WTC11 (cell line): ENCODE measurements around the gene NAV2.

Experiments
- CREB1 ChIP-seq: sonication (generic); formaldehyde crosslinking; IDR thresholded peaks from 2 replicates; pipeline ENCODE4 v1.8.0; 2023; ENCODE audit warnings: mild to moderate bottlenecking, missing genetic modification reagents
- CTCF ChIP-seq: fragments of 200-600 bp; IDR thresholded peaks from 2 replicates; pipeline ENCODE4 v1.8.0; 2022; ENCODE audit warnings: antibody characterized with exemption
- ETV6 ChIP-seq: sonication (generic); formaldehyde crosslinking; IDR thresholded peaks from 2 replicates; pipeline ENCODE4 v1.8.1; 2022; ENCODE audit warnings: mild to moderate bottlenecking, missing genetic modification reagents
- JAZF1 ChIP-seq: fragments of 250-450 bp; sonication (Bioruptor Pico); IDR thresholded peaks from 2 replicates; pipeline ENCODE4 v1.9.0; 2021; ENCODE audit warnings: moderate library complexity, mild to moderate bottlenecking, inconsistent platforms
- MAX ChIP-seq: sonication (generic); formaldehyde crosslinking; IDR thresholded peaks from 2 replicates; pipeline ENCODE4 v1.8.0; 2022; ENCODE audit warnings: mild to moderate bottlenecking, missing genetic modification reagents
- NR1H2 ChIP-seq: sonication (generic); formaldehyde crosslinking; IDR thresholded peaks from 2 replicates; pipeline ENCODE4 v1.9.0; 2021; ENCODE audit warnings: mild to moderate bottlenecking, moderate library complexity, missing genetic modification reagents
- NR2C2 ChIP-seq: sonication (generic); formaldehyde crosslinking; IDR thresholded peaks from 2 replicates; pipeline ENCODE4 v1.8.0; 2022; ENCODE audit warnings: mild to moderate bottlenecking, missing genetic modification reagents
- PRRX2 ChIP-seq: fragments of 250-450 bp; sonication (Bioruptor Pico); IDR thresholded peaks from 2 replicates; pipeline ENCODE4 v1.8.0; 2021; ENCODE audit warnings: mild to moderate bottlenecking
- SP1 ChIP-seq: sonication (generic); formaldehyde crosslinking; conservative IDR thresholded peaks from 2 replicates; pipeline ENCODE4 v1.8.1; 2022; ENCODE audit warnings: missing genetic modification reagents
- USF2 ChIP-seq: sonication (generic); formaldehyde crosslinking; IDR thresholded peaks from 2 replicates; pipeline ENCODE4 v1.8.1; 2023; ENCODE audit warnings: mild to moderate bottlenecking, missing genetic modification reagents, moderate library complexity
- ZNF121 ChIP-seq: sonication (generic); formaldehyde crosslinking; IDR thresholded peaks from 2 replicates; pipeline ENCODE4 v1.8.0; 2023; ENCODE audit warnings: missing genetic modification reagents
- ZNF423 ChIP-seq: fragments of 250-450 bp; sonication (Bioruptor Pico); IDR thresholded peaks from 2 replicates; pipeline ENCODE4 v2.1.2; 2022; ENCODE audit warnings: mild to moderate bottlenecking, moderate library complexity
- ZNF512 ChIP-seq: sonication (generic); formaldehyde crosslinking; IDR thresholded peaks from 2 replicates; pipeline ENCODE4 v1.8.1; 2022; ENCODE audit warnings: missing genetic modification reagents, borderline replicate concordance
- ZNF532 ChIP-seq: fragments of 250-450 bp; sonication (Bioruptor Pico); IDR thresholded peaks from 2 replicates; pipeline ENCODE4 v1.9.0; 2021; ENCODE audit warnings: mild to moderate bottlenecking, borderline replicate concordance

- TF ChIP-seq USF2 (CRISPR knock-in tag) (no peak), CTCF (no peak), ZNF121 (CRISPR knock-in tag) (no peak), ETV6 (no peak), JAZF1 (CRISPR knock-in tag) (no peak), SP1 (no peak), ZNF532 (no peak), CREB1 (CRISPR knock-in tag) (no peak), ZNF512 (CRISPR knock-in tag) (no peak), NR2C2 (CRISPR knock-in tag) (no peak), ZNF423 (CRISPR knock-in tag) (no peak), NR1H2 (no peak), MAX (CRISPR knock-in tag) (no peak), PRRX2 (CRISPR knock-in tag) (no peak)
Measured at GRCh38 chr11:20020198-20020597, 307.6 kb downstream of the NAV2 start.
